Hypothalamus (tissue), 51 donors: ENCODE results near the gene MYOM3.
"Not testable (repeated sequence)": the region's sequence is repeated elsewhere in the genome, so short reads cannot be mapped to it uniquely, and the experiment has no call there.

Experiments used
- DNase-seq, 51 donors: peaks; one replicate each; lab custom pipeline; 2025; lab: John Stamatoyannopoulos, UW

The MYOM3 gene

GRCh38 chr1:24008574-24009184 is 103.3 kb downstream of the MYOM3 start:
- not testable (repeated sequence) for DNase-seq

DNA sequence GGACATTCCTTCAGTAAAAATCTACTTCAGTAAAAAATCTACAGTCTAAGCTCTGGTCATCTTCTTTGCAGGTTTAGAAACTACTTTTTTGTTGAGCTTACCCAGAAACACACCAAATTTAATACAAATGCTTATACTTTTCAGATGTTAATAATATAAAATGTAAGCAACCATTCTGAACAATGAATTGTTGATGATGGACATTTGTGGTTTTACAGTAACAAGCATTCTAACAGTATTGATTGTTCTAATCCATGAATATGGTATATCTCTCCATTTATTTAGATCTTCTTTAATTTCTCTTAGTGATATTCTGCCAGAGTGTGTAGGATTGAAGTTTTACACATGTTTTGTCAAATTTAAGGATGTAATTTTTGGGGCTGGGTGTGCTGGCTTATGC is 104.9 kb downstream of the MYOM3 start:
- DNase-seq = no peak
